ENCODE results near the gene ZNF552. TPM values are rescaled to one million over a fixed set of nuclear protein-coding genes. Genes with fewer than 3 reads are reported as not detected.

Gene ZNF552
- total and polyA plus RNA-seq, 2 of the 8 experiments (the other 6 are each of a cell fraction or from before 2014, with no cell fraction given), result 5.9 to 11.6 TPM

DNA sequence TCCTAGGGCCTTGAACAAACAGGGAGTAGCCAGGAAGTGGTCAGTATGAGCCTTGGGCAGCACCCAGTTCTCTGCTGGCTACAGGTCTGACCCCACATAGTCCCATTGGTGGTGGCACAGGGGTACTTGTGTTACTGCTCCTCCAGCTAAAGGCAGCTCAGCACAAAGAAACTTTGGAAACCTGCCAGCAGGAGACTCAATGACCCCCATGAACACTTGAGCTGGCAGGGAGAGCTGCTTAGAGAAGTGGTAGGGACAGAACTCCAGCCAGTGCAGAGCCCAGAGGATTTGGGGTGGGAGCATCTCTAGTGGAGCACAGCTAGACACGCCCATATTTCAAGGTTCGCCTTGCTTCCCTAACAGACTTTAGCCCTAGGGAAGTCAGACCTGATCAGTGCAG, 55.6 kb downstream of the ZNF552 start (continued):
- TF ChIP-seq, protein P1, sequence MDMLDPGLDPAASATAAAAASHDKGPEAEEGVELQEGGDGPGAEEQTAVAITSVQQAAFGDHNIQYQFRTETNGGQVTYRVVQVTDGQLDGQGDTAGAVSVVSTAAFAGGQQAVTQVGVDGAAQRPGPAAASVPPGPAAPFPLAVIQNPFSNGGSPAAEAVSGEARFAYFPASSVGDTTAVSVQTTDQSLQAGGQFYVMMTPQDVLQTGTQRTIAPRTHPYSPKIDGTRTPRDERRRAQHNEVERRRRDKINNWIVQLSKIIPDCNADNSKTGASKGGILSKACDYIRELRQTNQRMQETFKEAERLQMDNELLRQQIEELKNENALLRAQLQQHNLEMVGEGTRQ (IDR thresholded peaks at IDR 0.05; ENCODE audit: low read length), result no peak
- TF ChIP-seq TBP (IDR thresholded peaks at IDR 0.05; ENCODE audit: low read depth, low read length) (no peak), CTBP2 (IDR thresholded peaks at IDR 0.05; ENCODE audit: borderline replicate concordance, insufficient read depth, insufficient read length, low read length) (no peak)
